Upper lobe of left lung (tissue), 4 donors: ENCODE measurements around the gene HAUS1.

ENCODE experiments used
- CTCF ChIP-seq, 6 experiments: fragments of 450-650 bp in 4 of 6; fragments of 200-600 bp in 2 of 6; sonication (generic) in 2 of 6; IDR thresholded peaks; one replicate each; pipeline ENCODE4 v1.5.1; 2016 to 2019; ENCODE audit warnings: antibody characterized with exemption in 6 of 6
- EP300 ChIP-seq, 4 donors: sonication (generic); formaldehyde crosslinking; IDR thresholded peaks; one replicate each; pipeline ENCODE4 v1.5.1; 2017; ENCODE audit warnings: antibody characterized with exemption in 4 of 4, control low read depth in 2 of 4
- POLR2A ChIP-seq, 4 donors: fragments of 450-650 bp; IDR thresholded peaks; one replicate each; pipeline ENCODE4 v1.5.1; 2016 to 2017; ENCODE audit warnings: antibody characterized with exemption in 4 of 4, mild to moderate bottlenecking in 2 of 4

DNA sequence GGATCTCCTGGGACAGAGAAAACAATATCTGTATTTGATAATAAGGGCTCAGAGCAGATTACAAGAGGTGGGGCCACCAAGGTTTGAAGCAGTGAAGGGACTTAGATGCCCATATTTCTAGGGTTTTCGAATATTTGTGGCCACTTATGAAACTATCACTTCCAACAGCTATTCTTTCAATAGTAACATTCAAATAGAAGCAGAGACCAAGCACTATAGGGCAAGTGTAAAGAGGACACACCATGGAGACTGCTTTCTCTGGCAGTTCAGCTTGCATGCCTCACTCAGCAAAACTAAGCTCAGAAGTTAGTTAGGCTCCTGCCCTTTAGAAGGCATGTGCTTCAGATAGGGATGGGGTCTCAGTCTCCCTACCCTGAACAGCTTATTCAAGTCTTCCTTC, 42.4 kb upstream of the HAUS1 start:
- TF ChIP-seq EP300 (IDR thresholded peaks at IDR 0.05) (no peak), CTCF (IDR thresholded peaks at IDR 0.05) (no peak), POLR2A (IDR thresholded peaks at IDR 0.05) (no peak)
